ENCODE data around the gene CCR6. TPM values are rescaled to one million over a fixed set of nuclear protein-coding genes. Genes with fewer than 3 reads are reported as not detected.

Gene CCR6
- total and polyA plus RNA-seq, 10 of the 15 experiments (the other 5 are each of a cell fraction or from before 2014, with no cell fraction given), result 2.2 to 7.6 (median 6.7) TPM

GRCh38 chr6:167094820-167095637, 27.9 kb upstream of the CCR6 start (continued):
- peak; percentile 57; the same call in 1 of the 2 replicates for TF ChIP-seq USF2 (IDR thresholded peaks at IDR 0.05; ENCODE audit: borderline replicate concordance, low read depth, low read length)
- no peak for TF ChIP-seq TARDBP (IDR thresholded peaks at IDR 0.05; ENCODE audit: borderline replicate concordance)
- peak; percentile 57; the same call in 1 of the 2 replicates for TF ChIP-seq GATAD2B (conservative IDR thresholded peaks at IDR 0.05; ENCODE audit: low read depth)
- TF ChIP-seq HDAC6 (IDR thresholded peaks at IDR 0.05; ENCODE audit: unreplicated experiment), result no peak

- peak overlapping the region; percentile 99 for H3K27ac ChIP-seq (ENCODE audit: control insufficient read depth, insufficient read depth)
Measured at GRCh38 chr6:167095888-167096287, 27.0 kb upstream of the CCR6 start.

More at GRCh38 chr6:167095888-167096287, 27.0 kb upstream of the CCR6 start:
- WGBS (ENCODE audit: insufficient coverage, insufficient replicate concordance, low lambda C conversion rate, missing lambda C conversion rate), result 98% methylated on average over 2 of the region's 2 CpGs
- Histone ChIP-seq H3K27me3 (replicated peaks in 1 of 2; ENCODE audit: control insufficient read depth in 2 of 2, insufficient read depth in 2 of 2, low read length in 1 of 2) (no peaks in the 10 kb centered on the region), H4K20me1 (ENCODE audit: control insufficient read depth, insufficient read depth) (no peaks in the 10 kb centered on the region), H3K9ac (ENCODE audit: control insufficient read depth, insufficient read depth, low read length) (peak overlapping the region; percentile 13; the same call in 1 of the 2 replicates), H3K79me2 (ENCODE audit: control insufficient read depth, insufficient read depth, low read length) (peaks cover 17% of the 10 kb centered on the region), H3K4me2 (ENCODE audit: control insufficient read depth, insufficient read depth) (peak overlapping the region; percentile 95), H3K4me1 (ENCODE audit: control insufficient read depth, insufficient read depth, low read length) (peaks cover 60% of the 10 kb centered on the region), H2AFZ (ENCODE audit: control insufficient read depth, low read depth, low read length) (no peak overlapping the region), H3K36me3 (ENCODE audit: control insufficient read depth in 2 of 2, insufficient read depth in 2 of 2, low read length in 1 of 2) (no peaks in the 10 kb centered on the region), H3K9me3 (replicated peaks; ENCODE audit: control insufficient read depth, insufficient read depth, low read length) (no peaks in the 10 kb centered on the region), H3K4me3 (0 out of 2 replicates have a peak overlapping the region, but pooled peaks have one; percentile 35)
- ChIA-PET RAD21 (ENCODE audit: unreplicated experiment) (interaction anchor here (0.6 to 8.7 kb wide), 15 partner anchors 12 to 144 kb away, joined by 3 to 231 read pairs (median 13); partner anchors contain the start of genes CCR6, CEP43 and RNASET2), CTCF (interaction anchor here (0.6 to 7.7 kb wide), 8 partner anchors 16 to 106 kb away, joined by 3 to 129 read pairs (median 12); partner anchors contain the start of genes CCR6 and CEP43), SMC1A (ENCODE audit: uncharacterized antibody, unreplicated experiment) (interaction anchor here (0.8 to 11.3 kb wide), 19 partner anchors 10 to 144 kb away, joined by 3 to 542 read pairs (median 5); partner anchors contain the start of genes CCR6 and CEP43), POLR2A (interaction anchor here (0.5 to 9.5 kb wide), 10 partner anchors 11 to 142 kb away, joined by 3 to 279 read pairs (median 8); partner anchors contain the start of genes CCR6 and CEP43)
- FAIRE-seq (no peak), ATAC-seq (no peak), DNase-seq (ENCODE audit: low read depth, low spot score) (no peak)
- intact Hi-C loops (cut with micrococcal nuclease; ENCODE audit: unreplicated experiment) (loop anchor here (1.0 to 10.0 kb wide), 7 partner anchors 18 to 761 kb away; partner anchors contain the start of gene CCR6), in situ Hi-C loops (cut with MboI) (no loop called here)
- TF ChIP-seq JUNB (IDR thresholded peaks at IDR 0.05) (no peak), BCL11A (IDR thresholded peaks at IDR 0.05; ENCODE audit: low read depth, low read length) (no peak), NFYB (IDR thresholded peaks at IDR 0.05; ENCODE audit: insufficient read depth, low read depth, low read length) (no peak), MTA2 (IDR thresholded peaks at IDR 0.05; ENCODE audit: low read depth) (no peak), FOXM1 (IDR thresholded peaks at IDR 0.05; ENCODE audit: low read depth, low read length) (no peak), PBX3 (IDR thresholded peaks at IDR 0.05; ENCODE audit: insufficient replicate concordance, low read depth, low read length) (no peak), RELB (IDR thresholded peaks at IDR 0.05; ENCODE audit: low read depth) (no peak), HDGF (IDR thresholded peaks at IDR 0.05) (0 out of 2 replicates have a peak, but pooled peaks have one; percentile 58)
- no TSS peak for BruUV-seq (replicated peaks)

Measured in GM12878 (cell line).